ENCODE measurements around the gene TBC1D5. TPM values are rescaled to one million over a fixed set of nuclear protein-coding genes. Genes with fewer than 3 reads are reported as not detected.

The TBC1D5 gene
- total RNA-seq, 1 donor from 2014 or later, result 108 TPM

DNA sequence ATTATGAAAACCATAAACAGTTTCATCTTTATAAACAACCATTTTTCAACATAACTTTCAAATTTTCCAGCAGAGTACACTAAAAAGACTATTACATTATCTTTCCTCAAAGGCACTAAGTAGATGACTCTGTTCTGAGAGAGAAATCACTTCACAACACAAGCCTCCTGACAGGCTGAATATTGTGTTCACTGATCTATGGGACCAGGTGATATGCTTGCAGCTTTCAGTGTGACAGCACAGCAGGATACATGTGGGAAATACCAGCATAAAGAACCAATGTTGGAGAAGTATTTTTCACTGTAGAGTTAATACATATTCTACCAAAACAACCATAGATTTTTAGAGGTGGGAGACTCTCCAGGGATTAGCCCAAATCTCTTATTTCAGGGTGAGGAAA lies 507.1 kb downstream of the TBC1D5 start:
- no peak for DNase-seq (ENCODE audit: low spot score)
- H3K36me3 Mint-ChIP-seq, result no peaks in the 10 kb centered on the region
- Histone ChIP-seq H3K4me1 (no peaks in the 10 kb centered on the region), H3K4me2 (no peak overlapping the region), H3K9ac (no peak overlapping the region), H4K20me1 (ENCODE audit: low read depth) (no peaks in the 10 kb centered on the region), H3K27me3 (no peaks in the 10 kb centered on the region), H3K9me3 (ENCODE audit: low read depth) (no peaks in the 10 kb centered on the region), H3F3A (ENCODE audit: low read depth) (no peaks in the 10 kb centered on the region), H3K79me2 (ENCODE audit: low read depth) (no peaks in the 10 kb centered on the region), H3K27ac (no peak overlapping the region), H3K36me3 (no peaks in the 10 kb centered on the region), H2AFZ (replicated peaks) (no peak overlapping the region), H3K4me3 (no peak overlapping the region)
- TF ChIP-seq CTCF (IDR thresholded peaks at IDR 0.05), result no peak
- TF ChIP-seq EZH2phosphoT487 (IDR thresholded peaks at IDR 0.05), result no peak
- TF ChIP-seq EZH2 (IDR thresholded peaks at IDR 0.05), result no peak
- no peak overlapping the region for H3K27ac Mint-ChIP-seq
- H3K4me1 Mint-ChIP-seq, result no peaks in the 10 kb centered on the region
- H3K4me3 Mint-ChIP-seq, result no peak overlapping the region
- no peaks in the 10 kb centered on the region for H3K27me3 Mint-ChIP-seq (ENCODE audit: insufficient read depth, low read depth)
- no peaks in the 10 kb centered on the region for H3K9me3 Mint-ChIP-seq

DNA sequence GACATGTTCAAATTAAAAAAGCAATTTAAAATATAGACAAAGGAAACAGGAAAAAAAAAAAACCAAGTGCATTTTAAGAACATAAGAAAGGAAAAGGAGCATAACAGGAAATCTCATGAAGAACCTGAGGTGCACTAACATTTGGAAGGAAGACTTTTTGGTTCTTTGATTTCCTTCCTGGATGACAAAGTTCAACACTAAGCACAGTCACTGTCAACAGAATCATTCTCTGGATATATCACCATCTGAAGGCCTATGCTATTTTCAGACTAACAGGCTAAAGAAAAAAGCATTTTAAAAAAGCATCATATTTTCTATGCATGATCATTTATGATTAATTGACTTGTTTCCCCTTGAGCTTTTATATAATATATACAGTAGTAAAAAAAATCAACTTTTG lies 508.0 kb downstream of the TBC1D5 start:
- H3F3A ChIP-seq (ENCODE audit: low read depth), result no peaks in the 10 kb centered on the region
- DNase-seq (ENCODE audit: low spot score), result no peak
- H3K36me3 ChIP-seq, result no peaks in the 10 kb centered on the region
- H3K4me3 Mint-ChIP-seq, result no peak overlapping the region
- H3K4me1 Mint-ChIP-seq, result no peaks in the 10 kb centered on the region
- H3K4me2 ChIP-seq, result no peak overlapping the region
- no peaks in the 10 kb centered on the region for H3K36me3 Mint-ChIP-seq
- H3K9me3 ChIP-seq (ENCODE audit: low read depth), result no peaks in the 10 kb centered on the region
- H3K79me2 ChIP-seq (ENCODE audit: low read depth), result no peaks in the 10 kb centered on the region
- no peak overlapping the region for H2AFZ ChIP-seq (replicated peaks)
- H3K27me3 Mint-ChIP-seq (ENCODE audit: insufficient read depth, low read depth), result no peaks in the 10 kb centered on the region
- no peaks in the 10 kb centered on the region for H4K20me1 ChIP-seq (ENCODE audit: low read depth)
- H3K4me1 ChIP-seq, result no peaks in the 10 kb centered on the region
- TF ChIP-seq EZH2 (IDR thresholded peaks at IDR 0.05), result no peak
- no peak overlapping the region for H3K27ac Mint-ChIP-seq
- H3K27me3 ChIP-seq, result no peaks in the 10 kb centered on the region
- H3K4me3 ChIP-seq, result no peak overlapping the region
- no peak overlapping the region for H3K9ac ChIP-seq
- H3K9me3 Mint-ChIP-seq, result no peaks in the 10 kb centered on the region
- no peak overlapping the region for H3K27ac ChIP-seq

DNA sequence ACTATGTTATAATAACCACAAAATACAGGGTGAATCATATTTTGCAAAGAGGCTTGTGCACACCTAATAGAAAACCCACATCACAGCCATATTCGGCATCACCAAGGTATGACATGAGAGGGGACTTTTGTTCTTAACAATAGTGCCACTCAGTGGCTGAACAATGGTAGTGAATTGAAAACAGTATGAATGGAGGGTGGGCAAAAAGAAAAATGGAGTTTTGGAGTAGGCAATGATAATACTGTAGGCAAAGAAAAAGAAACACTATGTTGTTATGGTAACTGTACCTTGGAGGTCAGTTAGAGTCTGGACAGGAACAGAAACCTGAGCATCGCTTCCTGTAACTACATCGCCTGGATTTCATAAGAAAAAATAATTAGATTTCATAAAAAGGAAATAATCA lies 509.0 kb downstream of the TBC1D5 start:
- H3K36me3 ChIP-seq, result no peaks in the 10 kb centered on the region
- Mint-ChIP-seq H3K27ac (no peak overlapping the region), H3K36me3 (no peaks in the 10 kb centered on the region), H3K9me3 (no peaks in the 10 kb centered on the region), H3K27me3 (ENCODE audit: insufficient read depth, low read depth) (no peaks in the 10 kb centered on the region), H3K4me3 (no peak overlapping the region), H3K4me1 (no peaks in the 10 kb centered on the region)
- H3F3A ChIP-seq (ENCODE audit: low read depth), result no peaks in the 10 kb centered on the region
- no peaks in the 10 kb centered on the region for H3K79me2 ChIP-seq (ENCODE audit: low read depth)
- H3K27ac ChIP-seq, result no peak overlapping the region
- H3K9me3 ChIP-seq (ENCODE audit: low read depth), result no peaks in the 10 kb centered on the region
- H4K20me1 ChIP-seq (ENCODE audit: low read depth), result no peaks in the 10 kb centered on the region
- H3K27me3 ChIP-seq, result no peaks in the 10 kb centered on the region
- H2AFZ ChIP-seq (replicated peaks), result no peak overlapping the region
- no peak overlapping the region for H3K4me2 ChIP-seq
- no peak overlapping the region for H3K4me3 ChIP-seq
- no peaks in the 10 kb centered on the region for H3K4me1 ChIP-seq
- DNase-seq (ENCODE audit: low spot score), result peak; percentile 74
- TF ChIP-seq CTCF (IDR thresholded peaks at IDR 0.05) (peak; percentile 77), EZH2 (IDR thresholded peaks at IDR 0.05) (no peak), EZH2phosphoT487 (IDR thresholded peaks at IDR 0.05) (no peak)
- no peak overlapping the region for H3K9ac ChIP-seq

- H3K9me3 ChIP-seq (ENCODE audit: low read depth), result no peaks in the 10 kb centered on the region
- H3K4me1 ChIP-seq, result no peaks in the 10 kb centered on the region
- no peaks in the 10 kb centered on the region for H3K4me1 Mint-ChIP-seq
- H3K4me3 ChIP-seq, result no peak overlapping the region
- H3K27ac Mint-ChIP-seq, result no peak overlapping the region
- H3K9me3 Mint-ChIP-seq, result no peaks in the 10 kb centered on the region
- no peaks in the 10 kb centered on the region for H3K79me2 ChIP-seq (ENCODE audit: low read depth)
- H4K20me1 ChIP-seq (ENCODE audit: low read depth), result no peaks in the 10 kb centered on the region
- no peak overlapping the region for H3K9ac ChIP-seq
- no peaks in the 10 kb centered on the region for H3K36me3 Mint-ChIP-seq
- DNase-seq (ENCODE audit: low spot score), result no peak
- no peak overlapping the region for H3K4me2 ChIP-seq
- no peak overlapping the region for H3K27ac ChIP-seq
- H3F3A ChIP-seq (ENCODE audit: low read depth), result no peaks in the 10 kb centered on the region
- H3K27me3 Mint-ChIP-seq (ENCODE audit: insufficient read depth, low read depth), result no peaks in the 10 kb centered on the region
- no peaks in the 10 kb centered on the region for H3K27me3 ChIP-seq
- no peaks in the 10 kb centered on the region for H3K36me3 ChIP-seq
- TF ChIP-seq EZH2 (IDR thresholded peaks at IDR 0.05), result no peak
- no peak for TF ChIP-seq CTCF (IDR thresholded peaks at IDR 0.05)
- no peak for TF ChIP-seq EZH2phosphoT487 (IDR thresholded peaks at IDR 0.05)
- no peak overlapping the region for H3K4me3 Mint-ChIP-seq
- no peak overlapping the region for H2AFZ ChIP-seq (replicated peaks)
Measured at GRCh38 chr3:17232442-17232841, 510.0 kb downstream of the TBC1D5 start.

Measured in neural progenitor cell (in vitro differentiated cells).